Upper lobe of left lung (tissue), 4 donors: ENCODE measurements around the gene TUT7.

Experiments used
- CTCF ChIP-seq, 6 experiments: fragments of 450-650 bp in 4 of 6; fragments of 200-600 bp in 2 of 6; sonication (generic) in 2 of 6; IDR thresholded peaks; one replicate each; pipeline ENCODE4 v1.5.1; 2016 to 2019; ENCODE audit warnings: antibody characterized with exemption in 6 of 6
- EP300 ChIP-seq, 4 donors: sonication (generic); formaldehyde crosslinking; IDR thresholded peaks; one replicate each; pipeline ENCODE4 v1.5.1; 2017; ENCODE audit warnings: antibody characterized with exemption in 4 of 4, control low read depth in 2 of 4
- POLR2A ChIP-seq, 4 donors: fragments of 450-650 bp; IDR thresholded peaks; one replicate each; pipeline ENCODE4 v1.5.1; 2016 to 2017; ENCODE audit warnings: antibody characterized with exemption in 4 of 4, mild to moderate bottlenecking in 2 of 4
- POLR2AphosphoS5 ChIP-seq, 2 donors: sonication (generic); formaldehyde crosslinking; IDR thresholded peaks; one replicate each; pipeline ENCODE4 v1.5.1; 2017; ENCODE audit warnings: antibody characterized with exemption in 2 of 2

- TF ChIP-seq CTCF (IDR thresholded peaks at IDR 0.05) (no peak), POLR2A (IDR thresholded peaks at IDR 0.05) (no peak), POLR2AphosphoS5 (IDR thresholded peaks at IDR 0.05) (no peak), EP300 (IDR thresholded peaks at IDR 0.05) (no peak)
These were observed 35.4 kb upstream of the TUT7 start for GRCh38 chr9:86389628-86390027.
